ENCODE results near the gene FDX2. TPM values are rescaled to one million over a fixed set of nuclear protein-coding genes. Genes with fewer than 3 reads are reported as not detected.

Gene FDX2
- total RNA-seq, 1 experiment from 2014 or later = 26.2 TPM

- TF ChIP-seq GABPB1 (CRISPR knock-in tag; IDR thresholded peaks at IDR 0.05) (no peak), STAT6 (CRISPR knock-in tag; conservative IDR thresholded peaks at IDR 0.05; ENCODE audit: low read depth) (no peak), RORB (CRISPR knock-in tag; IDR thresholded peaks at IDR 0.05) (no peak), USF2 (CRISPR knock-in tag; IDR thresholded peaks at IDR 0.05) (no peak), ELF4 (CRISPR knock-in tag; IDR thresholded peaks at IDR 0.05; ENCODE audit: low read depth) (no peak), TEAD1 (CRISPR knock-in tag; IDR thresholded peaks at IDR 0.05) (no peak)
- H3K27ac Mint-ChIP-seq = no peak overlapping the region
- H3K9me3 Mint-ChIP-seq = no peaks in the 10 kb centered on the region
- ChIA-PET POLR2A (no interaction called here), CTCF (no interaction called here)
- ATAC-seq (no peak), DNase-seq (ENCODE audit: low spot score) (no peak)
- no peaks in the 10 kb centered on the region for H3K27me3 Mint-ChIP-seq (ENCODE audit: low read depth)
- no peaks in the 10 kb centered on the region for H3K4me1 Mint-ChIP-seq
- H3K4me3 Mint-ChIP-seq = no peak overlapping the region
- H3K36me3 Mint-ChIP-seq = peaks cover 32% of the 10 kb centered on the region
These were observed 49.7 kb upstream of the FDX2 start for GRCh38 chr19:10365518-10365917.

- Mint-ChIP-seq H3K4me3 (no peak overlapping the region), H3K36me3 (peaks cover 32% of the 10 kb centered on the region), H3K9me3 (no peaks in the 10 kb centered on the region), H3K4me1 (no peaks in the 10 kb centered on the region), H3K27me3 (ENCODE audit: low read depth) (no peaks in the 10 kb centered on the region), H3K27ac (no peak overlapping the region)
- TF ChIP-seq ZNF317 (CRISPR knock-in tag; IDR thresholded peaks at IDR 0.05; ENCODE audit: borderline replicate concordance, low read depth) = no peak
- TF ChIP-seq ZNF219 (CRISPR knock-in tag; IDR thresholded peaks at IDR 0.05; ENCODE audit: borderline replicate concordance) = no peak
- TF ChIP-seq PRRX2 (CRISPR knock-in tag; IDR thresholded peaks at IDR 0.05) = no peak
- no peak for TF ChIP-seq ZBTB43 (CRISPR knock-in tag; IDR thresholded peaks at IDR 0.05)
- TF ChIP-seq ZBTB21 (CRISPR knock-in tag; IDR thresholded peaks at IDR 0.05; ENCODE audit: borderline replicate concordance) = no peak
- no peak for TF ChIP-seq ZNF281 (CRISPR knock-in tag; IDR thresholded peaks at IDR 0.05)
- TF ChIP-seq NFYB (CRISPR knock-in tag; conservative IDR thresholded peaks at IDR 0.05; ENCODE audit: low read depth) = no peak
- no peak for TF ChIP-seq ZNF121 (CRISPR knock-in tag; IDR thresholded peaks at IDR 0.05)
- no peak for TF ChIP-seq ZNF423 (CRISPR knock-in tag; IDR thresholded peaks at IDR 0.05)
- no peak for TF ChIP-seq FOXP1 (CRISPR knock-in tag; IDR thresholded peaks at IDR 0.05; ENCODE audit: borderline replicate concordance)
- no peak for TF ChIP-seq ZNF671 (CRISPR knock-in tag; IDR thresholded peaks at IDR 0.05)
- no peak for TF ChIP-seq TCF7 (CRISPR knock-in tag; IDR thresholded peaks at IDR 0.05; ENCODE audit: low read depth)
- TF ChIP-seq SMAD3 (CRISPR knock-in tag; IDR thresholded peaks at IDR 0.05; ENCODE audit: borderline replicate concordance) = no peak
- CTCF ChIA-PET = no interaction called here
- no peak for DNase-seq (ENCODE audit: low spot score)
- no peak for ATAC-seq
- POLR2A ChIA-PET = no interaction called here
These were observed 48.8 kb upstream of the FDX2 start for GRCh38 chr19:10364644-10365043.

Data from WTC11 (cell line).